ENCODE data around the gene RASSF1. TPM values are rescaled to one million over a fixed set of nuclear protein-coding genes. Genes with fewer than 3 reads are reported as not detected.

The RASSF1 gene
- total RNA-seq, 1 donor from 2014 or later, result 13.7 TPM

- peaks cover 25% of the 10 kb centered on the region for H3K4me1 ChIP-seq
- peak overlapping the region; percentile 40 for H3K4me3 ChIP-seq
These were observed 539 bp downstream of the RASSF1 start for GRCh38 chr3:50340147-50340447.

GRCh38 chr3:50339485-50340146, 1.0 kb downstream of the RASSF1 start:
- Histone ChIP-seq H3K4me2 (peak overlapping the region; percentile 75), H2AFZ (replicated peaks) (no peak overlapping the region), H3F3A (ENCODE audit: low read depth) (peaks cover 23% of the 10 kb centered on the region), H3K9ac (no peak overlapping the region), H3K36me3 (no peaks in the 10 kb centered on the region), H3K79me2 (ENCODE audit: low read depth) (peaks cover 24% of the 10 kb centered on the region), H3K4me1 (peaks cover 25% of the 10 kb centered on the region), H3K4me3 (no peak overlapping the region), H4K20me1 (ENCODE audit: low read depth) (peaks cover 19% of the 10 kb centered on the region), H3K27ac (no peak overlapping the region), H3K9me3 (ENCODE audit: low read depth) (no peaks in the 10 kb centered on the region), H3K27me3 (peaks cover 69% of the 10 kb centered on the region)
- Mint-ChIP-seq H3K36me3 (peaks cover 3% of the 10 kb centered on the region), H3K4me1 (peaks cover 28% of the 10 kb centered on the region), H3K27me3 (ENCODE audit: insufficient read depth, low read depth) (peaks cover 36% of the 10 kb centered on the region), H3K9me3 (no peaks in the 10 kb centered on the region), H3K27ac (no peak overlapping the region), H3K4me3 (peak overlapping the region; percentile 74)
- no peak for DNase-seq (ENCODE audit: low spot score)
- TF ChIP-seq EZH2 (IDR thresholded peaks at IDR 0.05) (no peak), EZH2phosphoT487 (IDR thresholded peaks at IDR 0.05) (no peak), CTCF (IDR thresholded peaks at IDR 0.05) (no peak)

More at GRCh38 chr3:50340147-50340447, 539 bp downstream of the RASSF1 start:
- Histone ChIP-seq H3K79me2 (ENCODE audit: low read depth) (peaks cover 19% of the 10 kb centered on the region), H3K9ac (no peak overlapping the region), H3K9me3 (ENCODE audit: low read depth) (no peaks in the 10 kb centered on the region), H3K4me2 (peak overlapping the region; percentile 75), H3K27me3 (peaks cover 73% of the 10 kb centered on the region), H4K20me1 (ENCODE audit: low read depth) (peaks cover 16% of the 10 kb centered on the region), H3K36me3 (no peaks in the 10 kb centered on the region), H3F3A (ENCODE audit: low read depth) (peaks cover 23% of the 10 kb centered on the region), H2AFZ (replicated peaks) (peak overlapping the region; percentile 78), H3K27ac (no peak overlapping the region)
- Mint-ChIP-seq H3K36me3 (peaks cover 3% of the 10 kb centered on the region), H3K27ac (no peak overlapping the region), H3K4me3 (peak overlapping the region; percentile 74), H3K9me3 (no peaks in the 10 kb centered on the region), H3K27me3 (ENCODE audit: insufficient read depth, low read depth) (peaks cover 36% of the 10 kb centered on the region), H3K4me1 (peaks cover 28% of the 10 kb centered on the region)
- TF ChIP-seq EZH2phosphoT487 (IDR thresholded peaks at IDR 0.05) (no peak), EZH2 (IDR thresholded peaks at IDR 0.05) (no peak), CTCF (IDR thresholded peaks at IDR 0.05) (no peak)
- DNase-seq (ENCODE audit: low spot score), result no peak

- TF ChIP-seq CTCF (IDR thresholded peaks at IDR 0.05) (no peak), EZH2phosphoT487 (IDR thresholded peaks at IDR 0.05) (no peak), EZH2 (IDR thresholded peaks at IDR 0.05) (no peak)
- Histone ChIP-seq H3K79me2 (ENCODE audit: low read depth) (peaks cover 30% of the 10 kb centered on the region), H3K27me3 (peaks cover 62% of the 10 kb centered on the region), H3K36me3 (no peaks in the 10 kb centered on the region), H3K4me2 (no peak overlapping the region), H2AFZ (replicated peaks) (no peak overlapping the region), H3K4me1 (peaks cover 25% of the 10 kb centered on the region), H3K9ac (no peak overlapping the region), H4K20me1 (ENCODE audit: low read depth) (peaks cover 24% of the 10 kb centered on the region), H3F3A (ENCODE audit: low read depth) (peaks cover 23% of the 10 kb centered on the region), H3K27ac (no peak overlapping the region), H3K4me3 (no peak overlapping the region), H3K9me3 (ENCODE audit: low read depth) (no peaks in the 10 kb centered on the region)
- no peak for DNase-seq (ENCODE audit: low spot score)
- Mint-ChIP-seq H3K36me3 (peaks cover 3% of the 10 kb centered on the region), H3K27ac (no peak overlapping the region), H3K4me1 (peaks cover 32% of the 10 kb centered on the region), H3K4me3 (peak overlapping the region; percentile 98), H3K9me3 (no peaks in the 10 kb centered on the region), H3K27me3 (ENCODE audit: insufficient read depth, low read depth) (peaks cover 30% of the 10 kb centered on the region)
These were observed 1.7 kb downstream of the RASSF1 start for GRCh38 chr3:50338965-50339364.
